HepG2 (cell line): ENCODE measurements around the gene USP7. TPM values are rescaled to one million over a fixed set of nuclear protein-coding genes. Genes with fewer than 3 reads are reported as not detected.

Source experiments
- ATAC-seq: fragments of 200-7000 bp; cut with Tn5 transposase; 3 replicates; pipeline ENCODE4 v1.9.1; 2020; ENCODE audit warnings: mild to moderate bottlenecking, moderate library complexity
- BruUV-seq: library from RNA; stranded (reverse); fragments of 400-500 nt; replicated peaks from 2 replicates; lab custom pipeline; 2021; lab: Mats Ljungman, UMichigan
- CTCF ChIA-PET: fragments of 300-600 bp; formaldehyde crosslinking; extraction: SDS; loops from one replicate; lab custom pipeline; 2021; ENCODE audit warnings: low total read pairs, inconsistent platforms, low intra/inter-chr PET ratio; lab: Yijun Ruan, JAX
- POLR2A ChIA-PET: fragments of 350-600 bp; sonication (Branson Sonifier 250); formaldehyde crosslinking; loops from one replicate; lab custom pipeline; 2020; ENCODE audit warnings: antibody characterized with exemption, inconsistent platforms; lab: Yijun Ruan, JAX
- DNase-seq: peaks from one replicate; pipeline ENCODE4 v3.0.0-alpha.2; 2015; ENCODE audit warnings: low spot score
- FAIRE-seq: peaks from 3 replicates; lab custom pipeline; 2011; peaks lifted over from hg19 to GRCh38; lab: Jason Lieb, UNC
- H2AFZ ChIP-seq: one replicate; pipeline ENCODE4 v1.6.1; 2011; ENCODE audit warnings: low read length, inconsistent platforms
- H3K27ac ChIP-seq: fragments of 300-600 bp; 3 replicates; pipeline ENCODE4 v1.8.0; 2011; ENCODE audit warnings: mixed run types, mild to moderate bottlenecking, mixed read lengths, low read length, inconsistent platforms; ENCODE audit not compliant: insufficient read depth; ENCODE audit errors: extremely low read length
- H3K27me3 ChIP-seq, 2 experiments: fragments of 200-600 bp in 1 of 2; 2 replicates in 1 of 2; 3 replicates in 1 of 2; pipeline versions ENCODE4 v1.6.0 to v1.8.0; 2011; ENCODE audit warnings: low read length in 2 of 2, mild to moderate bottlenecking in 2 of 2, moderate library complexity in 2 of 2, inconsistent platforms in 1 of 2; ENCODE audit not compliant: insufficient read depth in 2 of 2, control insufficient read depth in 1 of 2
- H3K36me3 ChIP-seq, 2 experiments: fragments of 200-600 bp in 1 of 2; replicated peaks in 1 of 2; 2 replicates in 1 of 2; 3 replicates in 1 of 2; pipeline versions ENCODE4 v1.5.1 to v1.8.0; 2011; ENCODE audit warnings: low read length in 2 of 2, inconsistent platforms in 1 of 2; ENCODE audit not compliant: insufficient read depth in 2 of 2, control insufficient read depth in 1 of 2
- H3K4me1 ChIP-seq: 2 replicates; pipeline ENCODE4 v1.5.1; 2012; ENCODE audit warnings: low read length, inconsistent platforms; ENCODE audit not compliant: insufficient read depth
- H3K4me2 ChIP-seq: 2 replicates; pipeline ENCODE4 v1.6.0; 2011; ENCODE audit warnings: low read depth, low read length, inconsistent platforms
- H3K4me3 ChIP-seq, 3 experiments: fragments of 200-600 bp in 1 of 3; sonication (generic), shearing (Covaris generic) in 1 of 3; replicated peaks in 1 of 3; 2 replicates each; pipeline ENCODE4 v1.5.1; 2011 to 2016; ENCODE audit warnings: low read length in 3 of 3, inconsistent platforms in 2 of 3, low read depth in 2 of 3, mild to moderate bottlenecking in 2 of 3, control low read depth in 1 of 3, mixed read lengths in 1 of 3; ENCODE audit not compliant: insufficient read depth in 1 of 3
- H3K79me2 ChIP-seq: one replicate; pipeline ENCODE4 v1.6.1; 2011; ENCODE audit warnings: low read length, inconsistent platforms; ENCODE audit not compliant: insufficient read depth
- H3K9ac ChIP-seq: 2 replicates; pipeline ENCODE4 v1.6.0; 2011; ENCODE audit warnings: mild to moderate bottlenecking, low read depth, low read length, inconsistent platforms; ENCODE audit not compliant: insufficient read depth
- H3K9me3 ChIP-seq: 2 replicates; pipeline ENCODE4 v1.5.1; 2012; ENCODE audit warnings: mild to moderate bottlenecking, low read length
- H4K20me1 ChIP-seq: 2 replicates; pipeline ENCODE4 v1.6.0; 2011; ENCODE audit warnings: inconsistent platforms, mild to moderate bottlenecking, low read length, moderate library complexity; ENCODE audit not compliant: insufficient read depth
- NFKBIZ ChIP-seq: IDR thresholded peaks from 2 replicates; pipeline ENCODE4 v1.6.1; 2018; ENCODE audit warnings: missing genetic modification reagents, missing compliant biosample characterization
- PAWR ChIP-seq: sonication (generic); formaldehyde crosslinking; IDR thresholded peaks from 2 replicates; pipeline ENCODE4 v1.4.0; 2020; ENCODE audit warnings: missing genetic modification reagents, mild to moderate bottlenecking, borderline replicate concordance
- RBM22 ChIP-seq: fragments of 200-400 bp; formaldehyde crosslinking; optimal IDR thresholded peaks from 2 replicates; pipeline ENCODE3; 2017; ENCODE audit warnings: mild to moderate bottlenecking, low read length, moderate library complexity
- ZNF883 ChIP-seq: sonication (generic); formaldehyde crosslinking; IDR thresholded peaks from 2 replicates; pipeline ENCODE4 v1.5.1; 2020; ENCODE audit warnings: mild to moderate bottlenecking, missing genetic modification reagents; ENCODE audit errors: not compliant biosample characterization
- WGBS: methylation state at CpG from one replicate; pipeline ENCODE4 v1.1.6; 2017; ENCODE audit warnings: low lambda C conversion rate; 5-methylcytosine and 5-hydroxymethylcytosine counted together
- in situ Hi-C: cut with HindIII; loops from 2 replicates; pipeline ENCODE4 v1.10.0; 2017; ENCODE audit warnings: low pct_unique_long_range_greater_than_20kb; ENCODE audit not compliant: extremely low pct_ligation_motif_present
- intact Hi-C: fragments of 100-400 bp; cut with micrococcal nuclease; formaldehyde crosslinking; loops from one replicate; pipeline ENCODE4 v1.10.0; 2022; ENCODE audit not compliant: unreplicated experiment
- polyA plus RNA-seq, 8 experiments: library from polyadenylated mRNA; depleted of rRNA in 3 of 8; stranded (reverse) in 7 of 8; unstranded in 1 of 8; fragments of >200 nt; fragmentation: Illumina TruSeq in 4 of 8; extraction: Trizol in 4 of 8; gene quantifications; 2 replicates each; pipeline versions ENCODE4 v1.2.1 to v1.2.3, GENCODE V29; 2011 to 2016; ENCODE audit warnings: low read depth in 4 of 8, missing spikeins in 1 of 8, mixed read lengths in 1 of 8; ENCODE audit not compliant: insufficient read depth in 1 of 8
- total RNA-seq, 5 experiments: library from RNA; depleted of rRNA; stranded (reverse); fragments of >200 nt; fragmentation: Illumina TruSeq; extraction: Trizol; gene quantifications; 2 replicates each; pipeline ENCODE4 v1.2.3, GENCODE V29; 2016; ENCODE audit warnings: low read depth in 1 of 5
- TF ChIP-seq, protein P1 (sequence below), 2 experiments: sonication (generic) in 1 of 2; formaldehyde crosslinking in 1 of 2; IDR thresholded peaks; 2 replicates each; pipeline versions ENCODE4 v1.5.1 to v1.6.1; 2011 to 2020; ENCODE audit warnings: borderline replicate concordance in 1 of 2, low read depth in 1 of 2, low read length in 1 of 2, mild to moderate bottlenecking in 1 of 2, missing genetic modification reagents in 1 of 2, moderate library complexity in 1 of 2

The USP7 gene
- total and polyA plus RNA-seq, 2 of the 13 experiments (the other 11 are each of a cell fraction or from before 2014, with no cell fraction given) = 52.5 to 173 TPM

DNA sequence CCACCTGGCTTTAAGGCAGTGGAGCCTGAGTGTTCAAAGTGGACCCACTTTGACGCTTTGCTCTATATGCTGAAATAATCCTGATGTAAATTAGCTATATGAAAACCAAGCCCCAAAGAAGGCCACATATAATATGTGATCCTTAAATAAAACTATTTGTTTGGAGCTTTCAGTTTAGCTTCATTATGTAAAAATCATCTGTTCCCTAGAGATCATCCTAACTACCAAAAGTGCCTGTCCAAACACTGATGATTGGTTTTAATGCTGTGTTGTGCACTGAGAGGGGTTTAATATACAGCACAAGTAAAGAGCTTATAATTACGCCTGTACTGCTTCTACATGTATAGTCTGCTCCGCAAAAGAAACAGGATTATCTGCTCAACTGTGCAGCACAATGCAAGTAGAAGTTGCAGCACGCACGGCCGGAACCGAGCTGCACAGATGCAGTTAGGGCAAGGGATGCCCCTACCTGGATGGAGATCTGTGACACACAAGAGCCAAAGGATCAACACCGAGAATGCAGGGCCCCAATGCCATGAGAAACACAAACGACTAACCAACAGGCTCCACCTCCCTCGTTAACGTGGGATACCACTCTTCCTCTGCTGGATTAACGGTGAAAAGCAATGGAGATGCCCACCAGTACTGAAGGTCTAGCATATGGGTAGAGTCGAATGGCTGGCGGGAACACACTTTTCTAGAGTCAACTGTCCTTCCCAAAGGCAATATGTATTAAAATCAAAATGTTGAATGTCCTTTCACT is 20.5 kb downstream of the USP7 start:
- Histone ChIP-seq H3K27ac (no peak overlapping the region), H2AFZ (no peak overlapping the region), H3K9me3 (no peaks in the 10 kb centered on the region), H3K4me3 (no peak overlapping the region), H3K36me3 (peaks cover 3 to 6% of the 10 kb centered on the region in 2 experiments; a peak in 1 of 5 replicates), H4K20me1 (peaks cover 99% of the 10 kb centered on the region), H3K9ac (no peak overlapping the region), H3K27me3 (no peaks in the 10 kb centered on the region), H3K79me2 (peaks cover 99% of the 10 kb centered on the region)
- DNase-seq (no peak), ATAC-seq (no peak), FAIRE-seq (no peak)
- intact Hi-C loops = no loop called here
- 88% methylated on average over 14 of the region's 14 CpGs for WGBS
- BruUV-seq = no TSS peak
- in situ Hi-C loops = no loop called here
- CTCF ChIA-PET = no interaction called here
- TF ChIP-seq ZNF883 (CRISPR knock-in tag) (no peak), PAWR (CRISPR knock-in tag) (no peak), RBM22 (peak; percentile 65), NFKBIZ (CRISPR knock-in tag) (no peak)
- TF ChIP-seq, protein P1, sequence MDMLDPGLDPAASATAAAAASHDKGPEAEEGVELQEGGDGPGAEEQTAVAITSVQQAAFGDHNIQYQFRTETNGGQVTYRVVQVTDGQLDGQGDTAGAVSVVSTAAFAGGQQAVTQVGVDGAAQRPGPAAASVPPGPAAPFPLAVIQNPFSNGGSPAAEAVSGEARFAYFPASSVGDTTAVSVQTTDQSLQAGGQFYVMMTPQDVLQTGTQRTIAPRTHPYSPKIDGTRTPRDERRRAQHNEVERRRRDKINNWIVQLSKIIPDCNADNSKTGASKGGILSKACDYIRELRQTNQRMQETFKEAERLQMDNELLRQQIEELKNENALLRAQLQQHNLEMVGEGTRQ (IDR thresholded peaks at IDR 0.05; ENCODE audit: low read depth, low read length) = peak; percentile 11; the same call in 1 of the 2 replicates
- TF ChIP-seq, protein P1 (CRISPR knock-in tag; IDR thresholded peaks at IDR 0.05; ENCODE audit: borderline replicate concordance) = no peak
- TF ChIP-seq, all 625 proteins: peak for 2
- Histone ChIP-seq H3K4me2 (no peak overlapping the region), H3K4me1 (peaks cover 86% of the 10 kb centered on the region)
- POLR2A ChIA-PET = interaction anchor here (0.6 to 0.9 kb wide), 2 partner anchors 94 to 148 kb away, joined by 3 read pairs; partner anchors contain the start of gene HAPSTR1
